HepG2 (cell line): ENCODE measurements around the gene ASAP2. TPM values are rescaled to one million over a fixed set of nuclear protein-coding genes. Genes with fewer than 3 reads are reported as not detected.
A peak's percentile ranks its signal among the peaks of the same experiment; 100 is the strongest.

Experiments used
- ATF1 ChIP-seq: IDR thresholded peaks from 2 replicates; pipeline ENCODE4 v1.6.1; 2016; ENCODE audit warnings: mild to moderate bottlenecking, control low read depth
- ATF7 ChIP-seq, 2 experiments: fragments of 450-650 bp in 1 of 2; sonication (generic) in 1 of 2; formaldehyde crosslinking in 1 of 2; IDR thresholded peaks; 2 replicates each; pipeline versions ENCODE4 v1.4.0 to v1.6.1; 2016 to 2020; ENCODE audit warnings: antibody characterized with exemption in 1 of 2, mild to moderate bottlenecking in 1 of 2, missing genetic modification reagents in 1 of 2
- CCAR2 ChIP-seq: fragments of 200-400 bp; formaldehyde crosslinking; optimal IDR thresholded peaks from 2 replicates; pipeline ENCODE3; 2018; ENCODE audit warnings: low read depth, mild to moderate bottlenecking, low read length, moderate library complexity
- EHMT2 ChIP-seq: fragments of 200-600 bp; sonication (generic); IDR thresholded peaks from 2 replicates; pipeline ENCODE4 v1.7.0; 2017; ENCODE audit warnings: antibody characterized with exemption, low read depth, low read length, borderline replicate concordance
- KMT2B ChIP-seq: IDR thresholded peaks from 2 replicates; pipeline ENCODE4 v1.6.1; 2016; ENCODE audit warnings: missing genetic modification reagents, missing compliant biosample characterization
- NFATC3 ChIP-seq: sonication (generic); formaldehyde crosslinking; IDR thresholded peaks from 2 replicates; pipeline ENCODE4 v1.5.1; 2020; ENCODE audit warnings: mild to moderate bottlenecking, missing genetic modification reagents
- NFYC ChIP-seq: IDR thresholded peaks from 2 replicates; pipeline ENCODE4 v1.6.1; 2016; ENCODE audit warnings: missing genetic modification reagents, missing compliant biosample characterization
- RXRB ChIP-seq: IDR thresholded peaks from 2 replicates; pipeline ENCODE4 v1.6.1; 2016; ENCODE audit warnings: borderline replicate concordance, missing genetic modification reagents, missing compliant biosample characterization
- SETDB1 ChIP-seq: sonication (generic); formaldehyde crosslinking; IDR thresholded peaks from 2 replicates; pipeline ENCODE4 v1.5.1; 2020; ENCODE audit warnings: missing genetic modification reagents, mild to moderate bottlenecking, borderline replicate concordance
- SKI ChIP-seq: fragments of 450-650 bp; IDR thresholded peaks from one replicate; pipeline ENCODE4 v1.6.1; 2018; ENCODE audit warnings: mild to moderate bottlenecking; ENCODE audit not compliant: partially characterized antibody
- SP140L ChIP-seq: sonication (generic); formaldehyde crosslinking; IDR thresholded peaks from 2 replicates; pipeline ENCODE4 v1.4.0; 2020; ENCODE audit warnings: missing genetic modification reagents, borderline replicate concordance
- TEAD2 ChIP-seq: sonication (generic); formaldehyde crosslinking; IDR thresholded peaks from 2 replicates; pipeline ENCODE4 v1.9.0; 2021; ENCODE audit warnings: missing genetic modification reagents
- TRIM24 ChIP-seq: sonication (generic); formaldehyde crosslinking; IDR thresholded peaks from 2 replicates; pipeline ENCODE4 v1.8.0; 2022; ENCODE audit warnings: mild to moderate bottlenecking, missing genetic modification reagents
- ZEB1 ChIP-seq: IDR thresholded peaks from 2 replicates; pipeline ENCODE4 v1.6.1; 2012; ENCODE audit warnings: mild to moderate bottlenecking, low read depth, inconsistent platforms; ENCODE audit not compliant: insufficient replicate concordance
- ZFP36 ChIP-seq: fragments of 150-350 bp; IDR thresholded peaks from 2 replicates; pipeline ENCODE4 v1.6.1; 2018; ENCODE audit warnings: borderline replicate concordance, low read length, low read depth; ENCODE audit not compliant: partially characterized antibody
- ZFP41 ChIP-seq: sonication (generic); formaldehyde crosslinking; IDR thresholded peaks from 2 replicates; pipeline ENCODE4 v1.4.0; 2020; ENCODE audit warnings: mild to moderate bottlenecking, missing genetic modification reagents, borderline replicate concordance
- ZNF562 ChIP-seq: sonication (generic); formaldehyde crosslinking; IDR thresholded peaks from 2 replicates; pipeline ENCODE4 v1.8.0; 2022; ENCODE audit warnings: missing genetic modification reagents, borderline replicate concordance
- ZNF598 ChIP-seq: sonication (generic); formaldehyde crosslinking; IDR thresholded peaks from 2 replicates; pipeline ENCODE4 v1.5.1; 2020; ENCODE audit warnings: mild to moderate bottlenecking, missing genetic modification reagents, borderline replicate concordance
- ZSCAN29 ChIP-seq: sonication (generic); formaldehyde crosslinking; conservative IDR thresholded peaks from 2 replicates; pipeline ENCODE4 v1.4.0; 2020; ENCODE audit warnings: mild to moderate bottlenecking, missing genetic modification reagents
- polyA plus RNA-seq, 8 experiments: library from polyadenylated mRNA; depleted of rRNA in 3 of 8; stranded (reverse) in 7 of 8; unstranded in 1 of 8; fragments of >200 nt; fragmentation: Illumina TruSeq in 4 of 8; extraction: Trizol in 4 of 8; gene quantifications; 2 replicates each; pipeline versions ENCODE4 v1.2.1 to v1.2.3, GENCODE V29; 2011 to 2016; ENCODE audit warnings: low read depth in 4 of 8, missing spikeins in 1 of 8, mixed read lengths in 1 of 8; ENCODE audit not compliant: insufficient read depth in 1 of 8
- total RNA-seq, 5 experiments: library from RNA; depleted of rRNA; stranded (reverse); fragments of >200 nt; fragmentation: Illumina TruSeq; extraction: Trizol; gene quantifications; 2 replicates each; pipeline ENCODE4 v1.2.3, GENCODE V29; 2016; ENCODE audit warnings: low read depth in 1 of 5
- TF ChIP-seq, protein P1 (sequence below): conservative IDR thresholded peaks from 2 replicates; pipeline ENCODE4 v1.6.1; 2018; ENCODE audit warnings: missing genetic modification reagents
- TF ChIP-seq, protein P2 (sequence below): sonication (generic); formaldehyde crosslinking; IDR thresholded peaks from 2 replicates; pipeline ENCODE4 v1.5.0; 2020; ENCODE audit warnings: missing genetic modification reagents, mild to moderate bottlenecking, borderline replicate concordance
- TF ChIP-seq, protein P3 (sequence below): sonication (generic); formaldehyde crosslinking; IDR thresholded peaks from 2 replicates; pipeline ENCODE4 v1.8.0; 2022; ENCODE audit warnings: mild to moderate bottlenecking, missing genetic modification reagents, moderate library complexity
- TF ChIP-seq, protein P4 (sequence below): sonication (generic); formaldehyde crosslinking; IDR thresholded peaks from 2 replicates; pipeline ENCODE4 v1.5.0; 2020; ENCODE audit warnings: mild to moderate bottlenecking, missing genetic modification reagents, borderline replicate concordance

ASAP2 gene
- total and polyA plus RNA-seq, 2 of the 13 experiments (the other 11 are each of a cell fraction or from before 2014, with no cell fraction given) = 7.3 to 22.3 TPM

DNA sequence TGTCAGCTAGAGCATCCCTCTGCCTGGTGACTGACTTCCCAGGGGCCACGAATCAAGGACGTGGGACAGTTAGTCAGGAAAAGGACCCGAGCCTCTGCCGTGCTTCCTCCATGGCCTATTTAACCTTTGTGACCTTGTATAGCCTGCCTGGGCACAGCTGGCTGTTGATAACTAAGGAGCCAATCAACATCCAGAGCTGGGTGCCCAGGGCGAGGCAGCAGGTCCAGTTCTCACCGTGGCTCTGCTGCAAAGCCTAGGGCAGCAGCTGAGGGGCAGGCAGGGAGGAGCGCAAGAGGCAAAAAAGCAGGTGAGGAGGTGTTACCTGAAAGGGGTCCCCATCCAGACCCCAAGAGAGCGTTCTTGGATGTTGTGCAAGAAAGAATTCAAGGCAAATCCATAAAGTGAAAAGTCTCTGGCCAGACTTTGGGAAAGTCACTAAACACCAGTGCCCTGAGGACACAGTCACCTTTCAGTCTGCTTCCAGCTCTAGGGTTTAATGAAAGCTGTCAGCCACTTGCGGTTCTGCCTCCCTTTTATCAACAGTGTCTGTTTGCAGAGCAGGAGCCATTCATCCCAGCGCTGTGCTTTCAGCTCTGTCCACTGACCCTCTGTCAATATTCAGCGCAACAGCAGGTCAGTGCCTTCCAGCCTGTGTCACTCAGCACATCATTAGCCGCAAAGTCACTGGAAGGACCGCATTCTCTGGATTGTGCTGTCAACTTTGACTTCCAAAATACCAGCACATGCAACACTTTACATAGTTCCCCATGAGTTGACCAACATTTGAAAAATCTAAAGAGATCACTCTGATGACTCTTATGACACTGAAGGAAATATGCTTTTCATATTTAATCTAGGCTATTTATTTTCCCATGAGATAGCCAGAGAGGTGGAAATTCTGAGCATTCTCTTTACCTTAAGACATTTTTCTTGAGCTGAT is 38.6 kb upstream of the ASAP2 start (continued):
- no peak for TF ChIP-seq ZFP41 (CRISPR knock-in tag)
- peak; percentile 77 for TF ChIP-seq SKI
- TF ChIP-seq ZNF562 = no peak
- TF ChIP-seq RXRB (CRISPR knock-in tag) = peak; percentile 93
- TF ChIP-seq KMT2B (CRISPR knock-in tag) = peak; percentile 70
- TF ChIP-seq, protein P1, sequence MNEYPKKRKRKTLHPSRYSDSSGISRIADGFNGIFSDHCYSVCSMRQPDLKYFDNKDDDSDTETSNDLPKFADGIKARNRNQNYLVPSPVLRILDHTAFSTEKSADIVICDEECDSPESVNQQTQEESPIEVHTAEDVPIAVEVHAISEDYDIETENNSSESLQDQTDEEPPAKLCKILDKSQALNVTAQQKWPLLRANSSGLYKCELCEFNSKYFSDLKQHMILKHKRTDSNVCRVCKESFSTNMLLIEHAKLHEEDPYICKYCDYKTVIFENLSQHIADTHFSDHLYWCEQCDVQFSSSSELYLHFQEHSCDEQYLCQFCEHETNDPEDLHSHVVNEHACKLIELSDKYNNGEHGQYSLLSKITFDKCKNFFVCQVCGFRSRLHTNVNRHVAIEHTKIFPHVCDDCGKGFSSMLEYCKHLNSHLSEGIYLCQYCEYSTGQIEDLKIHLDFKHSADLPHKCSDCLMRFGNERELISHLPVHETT (CRISPR knock-in tag) = no peak
- peak; percentile 79 for TF ChIP-seq ZEB1
- TF ChIP-seq, protein P2, sequence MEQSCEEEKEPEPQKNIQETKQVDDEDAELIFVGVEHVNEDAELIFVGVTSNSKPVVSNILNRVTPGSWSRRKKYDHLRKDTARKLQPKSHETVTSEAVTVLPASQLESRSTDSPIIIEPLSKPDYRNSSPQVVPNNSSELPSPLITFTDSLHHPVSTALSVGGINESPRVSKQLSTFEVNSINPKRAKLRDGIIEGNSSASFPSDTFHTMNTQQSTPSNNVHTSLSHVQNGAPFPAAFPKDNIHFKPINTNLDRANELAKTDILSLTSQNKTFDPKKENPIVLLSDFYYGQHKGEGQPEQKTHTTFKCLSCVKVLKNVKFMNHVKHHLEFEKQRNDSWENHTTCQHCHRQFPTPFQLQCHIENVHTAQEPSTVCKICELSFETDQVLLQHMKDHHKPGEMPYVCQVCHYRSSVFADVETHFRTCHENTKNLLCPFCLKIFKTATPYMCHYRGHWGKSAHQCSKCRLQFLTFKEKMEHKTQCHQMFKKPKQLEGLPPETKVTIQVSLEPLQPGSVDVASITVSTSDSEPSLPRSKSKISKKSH = no peak
- TF ChIP-seq, protein P3, sequence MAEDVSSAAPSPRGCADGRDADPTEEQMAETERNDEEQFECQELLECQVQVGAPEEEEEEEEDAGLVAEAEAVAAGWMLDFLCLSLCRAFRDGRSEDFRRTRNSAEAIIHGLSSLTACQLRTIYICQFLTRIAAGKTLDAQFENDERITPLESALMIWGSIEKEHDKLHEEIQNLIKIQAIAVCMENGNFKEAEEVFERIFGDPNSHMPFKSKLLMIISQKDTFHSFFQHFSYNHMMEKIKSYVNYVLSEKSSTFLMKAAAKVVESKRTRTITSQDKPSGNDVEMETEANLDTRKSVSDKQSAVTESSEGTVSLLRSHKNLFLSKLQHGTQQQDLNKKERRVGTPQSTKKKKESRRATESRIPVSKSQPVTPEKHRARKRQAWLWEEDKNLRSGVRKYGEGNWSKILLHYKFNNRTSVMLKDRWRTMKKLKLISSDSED (CRISPR knock-in tag) = no peak
- no peak for TF ChIP-seq CCAR2
- TF ChIP-seq ATF1 = no peak
- TF ChIP-seq ZFP36 = peak; percentile 44
- TF ChIP-seq EHMT2 = no peak; the same call in 1 of the 2 replicates
- no peak for TF ChIP-seq TEAD2
- 0 out of 2 replicates have a peak, but pooled peaks have one; percentile 5 for TF ChIP-seq NFYC (CRISPR knock-in tag)
- TF ChIP-seq ATF7 (IDR thresholded peaks at IDR 0.05) = no peak
- TF ChIP-seq ATF7 (CRISPR knock-in tag; IDR thresholded peaks at IDR 0.05) = peak; percentile 37; the same call in 1 of the 2 replicates
- no peak; the same call in 1 of the 2 replicates for TF ChIP-seq ZNF598 (CRISPR knock-in tag)
- no peak for TF ChIP-seq SETDB1 (CRISPR knock-in tag)
- TF ChIP-seq SP140L (CRISPR knock-in tag) = no peak
- peak; percentile 7; the same call in 1 of the 2 replicates for TF ChIP-seq ZSCAN29 (CRISPR knock-in tag)
- TF ChIP-seq, protein P4, sequence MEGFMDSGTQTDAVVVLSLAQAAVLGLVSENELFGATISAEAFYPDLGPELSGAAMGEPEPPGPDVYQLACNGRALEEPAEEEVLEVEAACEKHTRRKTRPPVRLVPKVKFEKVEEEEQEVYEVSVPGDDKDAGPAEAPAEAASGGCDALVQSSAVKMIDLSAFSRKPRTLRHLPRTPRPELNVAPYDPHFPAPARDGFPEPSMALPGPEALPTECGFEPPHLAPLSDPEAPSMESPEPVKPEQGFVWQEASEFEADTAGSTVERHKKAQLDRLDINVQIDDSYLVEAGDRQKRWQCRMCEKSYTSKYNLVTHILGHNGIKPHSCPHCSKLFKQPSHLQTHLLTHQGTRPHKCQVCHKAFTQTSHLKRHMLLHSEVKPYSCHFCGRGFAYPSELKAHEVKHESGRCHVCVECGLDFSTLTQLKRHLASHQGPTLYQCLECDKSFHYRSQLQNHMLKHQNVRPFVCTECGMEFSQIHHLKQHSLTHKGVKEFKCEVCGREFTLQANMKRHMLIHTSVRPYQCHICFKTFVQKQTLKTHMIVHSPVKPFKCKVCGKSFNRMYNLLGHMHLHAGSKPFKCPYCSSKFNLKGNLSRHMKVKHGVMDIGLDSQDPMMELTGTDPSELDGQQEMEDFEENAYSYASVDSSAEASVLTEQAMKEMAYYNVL (CRISPR knock-in tag) = peak; percentile 94
- no peak for TF ChIP-seq NFATC3
- no peak for TF ChIP-seq TRIM24
